ENCODE data around the gene RAPGEF4.

RAPGEF4 gene

GRCh38 chr2:173048522-173048896 lies 312.9 kb downstream of the RAPGEF4 start:
- Histone ChIP-seq H3K27ac (replicated peaks; ENCODE audit: low read length) (no peak overlapping the region), H3K79me1 (ENCODE audit: low read depth, low read length) (no peaks in the 10 kb centered on the region), H3K36me3 (replicated peaks in 1 of 2; ENCODE audit: control insufficient read depth in 2 of 2, insufficient read depth in 2 of 2, low read length in 2 of 2) (no peaks in the 10 kb centered on the region), H4K8ac (ENCODE audit: low read depth, low read length) (no peak overlapping the region), H3K14ac (ENCODE audit: low read length) (no peak overlapping the region), H3K4me3 (ENCODE audit: low read length in 2 of 2) (no peak overlapping the region), H2BK12ac (ENCODE audit: low read length) (no peak overlapping the region), H3K23ac (ENCODE audit: low read depth, low read length, poor library complexity) (no peak overlapping the region), H3K18ac (ENCODE audit: low read length) (no peak overlapping the region), H2BK120ac (ENCODE audit: low read depth, low read length) (no peak overlapping the region), H3K4me1 (ENCODE audit: control insufficient read depth in 2 of 2, insufficient read depth in 1 of 2, low read depth in 1 of 2, low read length in 2 of 2) (peaks cover 0 to 2% of the 10 kb centered on the region in 2 donors), H3K4ac (ENCODE audit: low read length) (no peak overlapping the region), H3K9ac (ENCODE audit: low read depth, low read length, poor library complexity) (no peak overlapping the region), H4K91ac (ENCODE audit: low read depth, low read length, poor library complexity) (no peak overlapping the region), H2AFZ (ENCODE audit: low read length) (no peak overlapping the region), H2AK5ac (ENCODE audit: low read depth, low read length) (no peak overlapping the region), H3K9me3 (replicated peaks in 1 of 2; ENCODE audit: control insufficient read depth in 2 of 2, insufficient read depth in 1 of 2, low read depth in 1 of 2, low read length in 2 of 2) (peaks cover 0 to 1% of the 10 kb centered on the region in 2 donors), H3K4me2 (ENCODE audit: insufficient read depth, low read length, poor library complexity, severe bottlenecking) (no peak overlapping the region), H2BK15ac (ENCODE audit: low read length) (no peak overlapping the region), H2BK5ac (ENCODE audit: low read length) (no peak overlapping the region), H3K27me3 (ENCODE audit: control insufficient read depth in 3 of 3, insufficient read depth in 3 of 3, low read depth in 1 of 3, low read length in 3 of 3) (no peaks in the 10 kb centered on the region)
- WGBS, 2 donors (ENCODE audit: extremely low coverage in 2 of 2, insufficient read length in 2 of 2, insufficient replicate concordance in 1 of 2): no CpG with 5 or more reads among the region's 3 CpGs
- DNase-seq (ENCODE audit: low spot score): no peak

- H3K18ac ChIP-seq (ENCODE audit: low read length): no peak overlapping the region
- H2BK120ac ChIP-seq (ENCODE audit: low read depth, low read length): no peak overlapping the region
- H3K36me3 ChIP-seq (replicated peaks in 1 of 2; ENCODE audit: control insufficient read depth in 2 of 2, insufficient read depth in 2 of 2, low read length in 2 of 2): no peaks in the 10 kb centered on the region
- peaks cover 0 to 1% of the 10 kb centered on the region in 2 donors for H3K9me3 ChIP-seq (replicated peaks in 1 of 2; ENCODE audit: control insufficient read depth in 2 of 2, insufficient read depth in 1 of 2, low read depth in 1 of 2, low read length in 2 of 2)
- H2BK15ac ChIP-seq (ENCODE audit: low read length): no peak overlapping the region
- H4K91ac ChIP-seq (ENCODE audit: low read depth, low read length, poor library complexity): no peak overlapping the region
- H3K79me1 ChIP-seq (ENCODE audit: low read depth, low read length): no peaks in the 10 kb centered on the region
- H2AFZ ChIP-seq (ENCODE audit: low read length): no peak overlapping the region
- DNase-seq (ENCODE audit: low spot score): no peak
- peaks cover 0 to 2% of the 10 kb centered on the region in 2 donors for H3K4me1 ChIP-seq (ENCODE audit: control insufficient read depth in 2 of 2, insufficient read depth in 1 of 2, low read depth in 1 of 2, low read length in 2 of 2)
- H3K27ac ChIP-seq (replicated peaks; ENCODE audit: low read length): no peak overlapping the region
- H2BK5ac ChIP-seq (ENCODE audit: low read length): no peak overlapping the region
- no peak overlapping the region for H2BK12ac ChIP-seq (ENCODE audit: low read length)
- H4K8ac ChIP-seq (ENCODE audit: low read depth, low read length): no peak overlapping the region
- H3K4me2 ChIP-seq (ENCODE audit: insufficient read depth, low read length, poor library complexity, severe bottlenecking): no peak overlapping the region
- no peak overlapping the region for H3K4ac ChIP-seq (ENCODE audit: low read length)
- WGBS, 2 donors (ENCODE audit: extremely low coverage in 2 of 2, insufficient read length in 2 of 2, insufficient replicate concordance in 1 of 2): no CpG with 5 or more reads among the region's 4 CpGs
- no peak overlapping the region for H3K9ac ChIP-seq (ENCODE audit: low read depth, low read length, poor library complexity)
- no peak overlapping the region for H2AK5ac ChIP-seq (ENCODE audit: low read depth, low read length)
- no peak overlapping the region for H3K23ac ChIP-seq (ENCODE audit: low read depth, low read length, poor library complexity)
- H3K14ac ChIP-seq (ENCODE audit: low read length): no peak overlapping the region
- no peaks in the 10 kb centered on the region for H3K27me3 ChIP-seq (ENCODE audit: control insufficient read depth in 3 of 3, insufficient read depth in 3 of 3, low read depth in 1 of 3, low read length in 3 of 3)
- no peak overlapping the region for H3K4me3 ChIP-seq (ENCODE audit: low read length in 2 of 2)
Observed at GRCh38 chr2:173048897-173049661, 313.4 kb downstream of the RAPGEF4 start.

GRCh38 chr2:173049831-173050230 lies 314.2 kb downstream of the RAPGEF4 start:
- Histone ChIP-seq H3K27me3 (ENCODE audit: control insufficient read depth in 3 of 3, insufficient read depth in 3 of 3, low read depth in 1 of 3, low read length in 3 of 3) (no peaks in the 10 kb centered on the region), H2AK5ac (ENCODE audit: low read depth, low read length) (no peak overlapping the region), H3K23ac (ENCODE audit: low read depth, low read length, poor library complexity) (no peak overlapping the region), H3K9ac (ENCODE audit: low read depth, low read length, poor library complexity) (no peak overlapping the region), H2BK15ac (ENCODE audit: low read length) (no peak overlapping the region), H2BK12ac (ENCODE audit: low read length) (no peak overlapping the region), H4K91ac (ENCODE audit: low read depth, low read length, poor library complexity) (no peak overlapping the region), H2AFZ (ENCODE audit: low read length) (no peak overlapping the region), H3K9me3 (replicated peaks in 1 of 2; ENCODE audit: control insufficient read depth in 2 of 2, insufficient read depth in 1 of 2, low read depth in 1 of 2, low read length in 2 of 2) (peaks cover 0 to 1% of the 10 kb centered on the region in 2 donors), H3K4me3 (ENCODE audit: low read length in 2 of 2) (no peak overlapping the region), H3K27ac (replicated peaks; ENCODE audit: low read length) (no peak overlapping the region), H3K79me1 (ENCODE audit: low read depth, low read length) (no peaks in the 10 kb centered on the region), H3K14ac (ENCODE audit: low read length) (no peak overlapping the region), H3K36me3 (replicated peaks in 1 of 2; ENCODE audit: control insufficient read depth in 2 of 2, insufficient read depth in 2 of 2, low read length in 2 of 2) (no peaks in the 10 kb centered on the region), H3K4me1 (ENCODE audit: control insufficient read depth in 2 of 2, insufficient read depth in 1 of 2, low read depth in 1 of 2, low read length in 2 of 2) (peaks cover 0 to 2% of the 10 kb centered on the region in 2 donors), H4K8ac (ENCODE audit: low read depth, low read length) (no peak overlapping the region), H3K4me2 (ENCODE audit: insufficient read depth, low read length, poor library complexity, severe bottlenecking) (no peak overlapping the region), H3K18ac (ENCODE audit: low read length) (no peak overlapping the region), H2BK5ac (ENCODE audit: low read length) (no peak overlapping the region), H3K4ac (ENCODE audit: low read length) (no peak overlapping the region), H2BK120ac (ENCODE audit: low read depth, low read length) (no peak overlapping the region)
- DNase-seq (ENCODE audit: low spot score): no peak
- no CpG with 5 or more reads among the region's 3 CpGs for WGBS, 2 donors (ENCODE audit: extremely low coverage in 2 of 2, insufficient read length in 2 of 2, insufficient replicate concordance in 1 of 2)

GRCh38 chr2:173050684-173051083 lies 315.0 kb downstream of the RAPGEF4 start:
- no peak overlapping the region for H4K8ac ChIP-seq (ENCODE audit: low read depth, low read length)
- no peak overlapping the region for H3K23ac ChIP-seq (ENCODE audit: low read depth, low read length, poor library complexity)
- no peak for DNase-seq (ENCODE audit: low spot score)
- H3K4ac ChIP-seq (ENCODE audit: low read length): no peak overlapping the region
- no CpG with 5 or more reads among the region's 4 CpGs for WGBS, 2 donors (ENCODE audit: extremely low coverage in 2 of 2, insufficient read length in 2 of 2, insufficient replicate concordance in 1 of 2)
- H3K4me1 ChIP-seq (ENCODE audit: control insufficient read depth in 2 of 2, insufficient read depth in 1 of 2, low read depth in 1 of 2, low read length in 2 of 2): peaks cover 0 to under 1% of the 10 kb centered on the region in 2 donors
- H3K9me3 ChIP-seq (replicated peaks in 1 of 2; ENCODE audit: control insufficient read depth in 2 of 2, insufficient read depth in 1 of 2, low read depth in 1 of 2, low read length in 2 of 2): peaks cover 0 to 1% of the 10 kb centered on the region in 2 donors
- no peaks in the 10 kb centered on the region for H3K27me3 ChIP-seq (ENCODE audit: control insufficient read depth in 3 of 3, insufficient read depth in 3 of 3, low read depth in 1 of 3, low read length in 3 of 3)
- no peak overlapping the region for H3K9ac ChIP-seq (ENCODE audit: low read depth, low read length, poor library complexity)
- no peaks in the 10 kb centered on the region for H3K36me3 ChIP-seq (replicated peaks in 1 of 2; ENCODE audit: control insufficient read depth in 2 of 2, insufficient read depth in 2 of 2, low read length in 2 of 2)
- H3K27ac ChIP-seq (replicated peaks; ENCODE audit: low read length): no peak overlapping the region
- H2BK5ac ChIP-seq (ENCODE audit: low read length): no peak overlapping the region
- no peak overlapping the region for H3K4me3 ChIP-seq (ENCODE audit: low read length in 2 of 2)
- no peak overlapping the region for H3K4me2 ChIP-seq (ENCODE audit: insufficient read depth, low read length, poor library complexity, severe bottlenecking)
- H2BK12ac ChIP-seq (ENCODE audit: low read length): no peak overlapping the region
- H4K91ac ChIP-seq (ENCODE audit: low read depth, low read length, poor library complexity): no peak overlapping the region
- no peak overlapping the region for H3K18ac ChIP-seq (ENCODE audit: low read length)
- no peak overlapping the region for H2AFZ ChIP-seq (ENCODE audit: low read length)
- no peak overlapping the region for H2BK15ac ChIP-seq (ENCODE audit: low read length)
- no peaks in the 10 kb centered on the region for H3K79me1 ChIP-seq (ENCODE audit: low read depth, low read length)
- no peak overlapping the region for H2BK120ac ChIP-seq (ENCODE audit: low read depth, low read length)
- H2AK5ac ChIP-seq (ENCODE audit: low read depth, low read length): no peak overlapping the region
- H3K14ac ChIP-seq (ENCODE audit: low read length): no peak overlapping the region
